Fibroblast of lung (primary cell): Measurements from ENCODE around the gene FECH. TPM values are rescaled to one million over a fixed set of nuclear protein-coding genes. Genes with fewer than 3 reads are reported as not detected.
A peak's percentile ranks its signal among the peaks of the same experiment; 100 is the strongest.

Source experiments
- DNase-seq, 2 donors: peaks; one replicate each; pipeline versions ENCODE4 v3.0.0 to v3.0.0-alpha.2; 2010; ENCODE audit warnings: low read depth in 2 of 2
- H2AFZ ChIP-seq: 2 replicates; pipeline ENCODE4 v1.5.1; 2012; ENCODE audit warnings: low read length, control low read depth, inconsistent platforms
- H3K27ac ChIP-seq: 2 replicates; pipeline ENCODE4 v1.5.1; 2011; ENCODE audit warnings: low read length, control low read depth; ENCODE audit not compliant: insufficient read depth
- H3K27me3 ChIP-seq: 2 replicates; pipeline ENCODE4 v1.5.1; 2011; ENCODE audit warnings: mild to moderate bottlenecking, low read length; ENCODE audit not compliant: control insufficient read depth, insufficient read depth
- H3K36me3 ChIP-seq: 2 replicates; pipeline ENCODE4 v1.5.1; 2011; ENCODE audit warnings: low read length; ENCODE audit not compliant: control insufficient read depth, insufficient read depth
- H3K4me1 ChIP-seq: 2 replicates; pipeline ENCODE4 v1.5.1; 2011; ENCODE audit warnings: low read length; ENCODE audit not compliant: control insufficient read depth, insufficient read depth; ENCODE audit errors: extremely low read depth
- H3K4me2 ChIP-seq: 2 replicates; pipeline ENCODE4 v1.5.1; 2011; ENCODE audit warnings: low read length, control low read depth; ENCODE audit not compliant: insufficient read depth; ENCODE audit errors: extremely low read depth
- H3K4me3 ChIP-seq, 4 experiments: fragments of 200-600 bp in 1 of 4; sonication (generic) in 1 of 4; replicated peaks in 1 of 4; 2 replicates each; pipeline ENCODE4 v1.5.1; 2011 to 2016; ENCODE audit warnings: low read length in 4 of 4, low read depth in 3 of 4, mild to moderate bottlenecking in 3 of 4, control low read depth in 2 of 4, inconsistent platforms in 1 of 4, mixed read lengths in 1 of 4; ENCODE audit not compliant: insufficient read depth in 1 of 4; ENCODE audit errors: control extremely low read depth in 1 of 4
- H3K79me2 ChIP-seq: 2 replicates; pipeline ENCODE4 v1.5.1; 2012; ENCODE audit warnings: mild to moderate bottlenecking, low read length, inconsistent platforms; ENCODE audit not compliant: control insufficient read depth, insufficient read depth
- H3K9ac ChIP-seq: 2 replicates; pipeline ENCODE4 v1.5.1; 2011; ENCODE audit warnings: mild to moderate bottlenecking, low read length, control low read depth; ENCODE audit not compliant: insufficient read depth
- H3K9me3 ChIP-seq: 2 replicates; pipeline ENCODE4 v1.5.1; 2012; ENCODE audit warnings: low read depth, low read length; ENCODE audit not compliant: control insufficient read depth, insufficient read depth
- H4K20me1 ChIP-seq: 2 replicates; pipeline ENCODE4 v1.5.1; 2011; ENCODE audit warnings: low read length; ENCODE audit not compliant: control insufficient read depth, insufficient read depth; ENCODE audit errors: extremely low read depth
- CTCF ChIP-seq, 2 donors: IDR thresholded peaks in 1 of 2; conservative IDR thresholded peaks in 1 of 2; 1 replicate in 1 of 2; 2 replicates in 1 of 2; pipeline ENCODE4 v1.5.1; 2011 to 2012; ENCODE audit warnings: low read length in 2 of 2, control low read depth in 1 of 2, inconsistent platforms in 1 of 2, low read depth in 1 of 2, mild to moderate bottlenecking in 1 of 2
- EZH2 ChIP-seq: IDR thresholded peaks from 2 replicates; pipeline ENCODE4 v1.5.1; 2012; ENCODE audit warnings: low read length, control low read depth, mild to moderate bottlenecking; ENCODE audit errors: missing control alignments
- polyA plus RNA-seq, 2 donors: library from polyadenylated mRNA; depleted of rRNA in 1 of 2; stranded (reverse) in 1 of 2; unstranded in 1 of 2; fragments of >200 nt; gene quantifications; 2 replicates each; pipeline ENCODE4 v1.2.1, GENCODE V29; 2011 to 2012; ENCODE audit warnings: missing spikeins in 1 of 2
- total RNA-seq: library from RNA; depleted of rRNA; stranded (reverse); fragments of >200 nt; gene quantifications from 2 replicates; pipeline ENCODE4 v1.2.1, GENCODE V29; 2014

The FECH gene
- total and polyA plus RNA-seq, 2 donors (not counting 1 experiment from before 2014, with no cell fraction given): 23.8 to 44.4 TPM

DNA sequence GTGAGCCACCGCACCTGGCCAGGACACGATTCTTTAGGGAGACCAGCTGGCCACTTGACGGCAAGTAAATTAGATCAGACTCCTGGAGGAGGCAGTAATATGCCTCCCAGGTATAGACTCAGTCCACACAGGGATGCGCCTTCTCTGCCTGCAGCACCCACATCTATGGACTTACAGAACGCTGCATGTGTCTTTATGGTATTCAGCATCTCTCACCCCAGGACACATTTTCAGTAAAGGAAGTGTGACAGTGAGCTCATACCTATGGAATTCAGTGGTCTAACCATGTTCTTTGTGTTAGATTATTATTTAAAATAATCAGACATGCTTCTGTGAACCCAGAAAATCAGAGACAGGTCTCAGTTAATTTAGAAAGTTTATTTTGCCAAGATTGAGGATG is 41.0 kb upstream of the FECH start:
- Histone ChIP-seq H3K4me1 (peaks cover 6% of the 10 kb centered on the region), H3K9ac (no peak overlapping the region), H3K9me3 (no peaks in the 10 kb centered on the region), H2AFZ (peak overlapping the region; percentile 56), H4K20me1 (no peaks in the 10 kb centered on the region), H3K79me2 (no peaks in the 10 kb centered on the region), H3K36me3 (no peaks in the 10 kb centered on the region), H3K27me3 (no peaks in the 10 kb centered on the region), H3K4me3 (no peak overlapping the region), H3K4me2 (peak overlapping the region; percentile 3), H3K27ac (no peak overlapping the region)
- no peak for TF ChIP-seq CTCF (conservative IDR thresholded peaks at IDR 0.05 in 1 of 2, IDR thresholded peaks at IDR 0.05 in 1 of 2; ENCODE audit: low read depth in 1 of 2, low read length in 2 of 2)
- no peak for TF ChIP-seq EZH2
- peak; percentile 16 to 69 for DNase-seq

DNA sequence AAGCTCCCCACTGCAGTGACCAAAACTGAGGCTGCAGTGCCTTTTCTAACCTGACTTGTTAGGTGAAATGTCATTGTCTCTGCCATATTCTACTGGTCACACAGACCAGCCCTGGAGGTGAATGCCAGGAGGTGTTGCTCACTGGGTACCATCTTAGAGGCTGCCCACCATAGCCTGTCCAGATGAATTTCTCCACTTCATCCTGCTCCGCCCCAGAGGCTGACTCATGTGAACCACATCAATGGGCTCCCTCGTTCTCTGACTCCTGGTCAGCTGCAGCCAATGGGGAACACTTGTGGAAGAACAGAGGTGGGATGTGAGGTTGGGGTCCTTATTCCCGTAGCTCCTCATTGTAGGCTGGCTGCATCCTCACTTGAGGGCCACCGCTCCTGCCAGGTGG is 38.5 kb upstream of the FECH start:
- peaks cover 15% of the 10 kb centered on the region for H3K79me2 ChIP-seq
- no peaks in the 10 kb centered on the region for H4K20me1 ChIP-seq
- no peaks in the 10 kb centered on the region for H3K9me3 ChIP-seq
- no peaks in the 10 kb centered on the region for H3K36me3 ChIP-seq
- H3K9ac ChIP-seq: no peak overlapping the region
- H3K4me1 ChIP-seq: peaks cover 6% of the 10 kb centered on the region
- H2AFZ ChIP-seq: peak overlapping the region; percentile 5
- DNase-seq: peak; percentile 22 to 65
- H3K27me3 ChIP-seq: no peaks in the 10 kb centered on the region
- H3K27ac ChIP-seq: no peak overlapping the region
- no peak overlapping the region for H3K4me2 ChIP-seq
- TF ChIP-seq CTCF (conservative IDR thresholded peaks at IDR 0.05 in 1 of 2, IDR thresholded peaks at IDR 0.05 in 1 of 2; ENCODE audit: low read depth in 1 of 2, low read length in 2 of 2) (no peak), EZH2 (no peak)
- no peak overlapping the region for H3K4me3 ChIP-seq

DNA sequence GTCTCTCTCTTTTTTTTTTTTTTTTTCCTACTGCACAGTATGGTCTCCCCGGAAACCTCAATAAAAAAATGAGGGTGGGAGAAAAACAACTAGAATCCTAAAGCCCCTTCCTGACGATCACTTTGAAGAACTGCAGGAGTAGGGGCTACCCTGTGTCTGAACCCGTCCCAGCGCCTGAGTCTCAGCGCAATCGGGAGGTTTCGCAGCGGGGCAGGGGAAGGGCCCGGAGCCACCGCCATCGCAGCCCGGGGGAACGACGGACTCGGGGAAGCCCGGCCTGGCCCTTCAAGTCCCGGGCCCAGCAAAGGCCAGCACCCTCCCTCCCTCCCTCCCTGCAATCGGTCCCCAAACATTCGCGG is 34.7 kb upstream of the FECH start:
- H4K20me1 ChIP-seq: no peaks in the 10 kb centered on the region
- no peak for TF ChIP-seq EZH2
- TF ChIP-seq CTCF (conservative IDR thresholded peaks at IDR 0.05 in 1 of 2, IDR thresholded peaks at IDR 0.05 in 1 of 2; ENCODE audit: low read depth in 1 of 2, low read length in 2 of 2): no peak
- no peak for DNase-seq
- peaks cover 31% of the 10 kb centered on the region for H3K79me2 ChIP-seq
- H3K4me3 ChIP-seq: peak overlapping the region; percentile 80 to 96 (median 89)
- peak overlapping the region; percentile 84 for H3K9ac ChIP-seq
- H3K27ac ChIP-seq: peak overlapping the region; percentile 90
- H3K27me3 ChIP-seq: no peaks in the 10 kb centered on the region
- no peaks in the 10 kb centered on the region for H3K9me3 ChIP-seq
- H3K36me3 ChIP-seq: no peaks in the 10 kb centered on the region
- peak overlapping the region; percentile 89 for H2AFZ ChIP-seq
- no peaks in the 10 kb centered on the region for H3K4me1 ChIP-seq
- H3K4me2 ChIP-seq: peak overlapping the region; percentile 61
